ENCODE results near the gene ZNF792. TPM values are rescaled to one million over a fixed set of nuclear protein-coding genes. Genes with fewer than 3 reads are reported as not detected.
A peak's percentile ranks its signal among the peaks of the same experiment; 100 is the strongest.

The ZNF792 gene
- total RNA-seq, 4 donors from 2014 or later = 4.4 to 16.5 (median 10.7) TPM

GRCh38 chr19:34962687-34963572, 1.1 kb downstream of the ZNF792 start:
- Histone ChIP-seq H3K4me1 (peaks cover 0 to 6% of the 10 kb centered on the region in 2 donors), H3K36me3 (no peaks in the 10 kb centered on the region), H3K27me3 (no peaks in the 10 kb centered on the region), H3K27ac (peak overlapping the region; percentile 16 to 60), H3K4me3 (peak overlapping the region; percentile 54 to 70), H3K9me3 (peaks cover 0 to 24% of the 10 kb centered on the region in 2 donors)
- DNase-seq = no peak
- intact Hi-C loops (cut with DNase I; ENCODE audit: low total_unique reads) = no loop called here
- TF ChIP-seq CTCF (IDR thresholded peaks at IDR 0.05) (no peak), POLR2A (IDR thresholded peaks at IDR 0.05) (no peak)

- no peaks in the 10 kb centered on the region for H3K27me3 ChIP-seq
- intact Hi-C loops (cut with DNase I; ENCODE audit: low total_unique reads) = no loop called here
- peaks cover 0 to 6% of the 10 kb centered on the region in 2 donors for H3K4me1 ChIP-seq
- peak overlapping the region; percentile 11 to 60 for H3K27ac ChIP-seq
- H3K36me3 ChIP-seq = no peaks in the 10 kb centered on the region
- TF ChIP-seq CTCF (IDR thresholded peaks at IDR 0.05) (no peak), POLR2A (IDR thresholded peaks at IDR 0.05) (no peak)
- H3K4me3 ChIP-seq = no peak overlapping the region
- DNase-seq = peak in 1 of 2 donors; percentile 32
- H3K9me3 ChIP-seq = peaks cover 0 to 33% of the 10 kb centered on the region in 2 donors
Measured at GRCh38 chr19:34961775-34962686, 2.0 kb downstream of the ZNF792 start.

- Histone ChIP-seq H3K27ac (no peak overlapping the region), H3K4me1 (peaks cover 0 to 6% of the 10 kb centered on the region in 2 donors), H3K36me3 (no peaks in the 10 kb centered on the region), H3K9me3 (peaks cover 0 to 38% of the 10 kb centered on the region in 2 donors), H3K4me3 (no peak overlapping the region), H3K27me3 (no peaks in the 10 kb centered on the region)
- TF ChIP-seq CTCF (IDR thresholded peaks at IDR 0.05) = no peak
- no peak for TF ChIP-seq POLR2A (IDR thresholded peaks at IDR 0.05)
- no peak for DNase-seq
- intact Hi-C loops (cut with DNase I; ENCODE audit: low total_unique reads) = no loop called here
Measured at GRCh38 chr19:34960940-34961679, 2.9 kb downstream of the ZNF792 start.

- Histone ChIP-seq H3K27me3 (no peaks in the 10 kb centered on the region), H3K27ac (no peak overlapping the region), H3K4me3 (no peak overlapping the region), H3K36me3 (no peaks in the 10 kb centered on the region), H3K9me3 (peaks cover 0 to 46% of the 10 kb centered on the region in 2 donors), H3K4me1 (peaks cover 0 to 6% of the 10 kb centered on the region in 2 donors)
- intact Hi-C loops (cut with DNase I; ENCODE audit: low total_unique reads) = no loop called here
- no peak for TF ChIP-seq CTCF (IDR thresholded peaks at IDR 0.05)
- no peak for TF ChIP-seq POLR2A (IDR thresholded peaks at IDR 0.05)
- DNase-seq = no peak
Measured at GRCh38 chr19:34960103-34960805, 3.8 kb downstream of the ZNF792 start.
